SU-DHL-6 (cell line): ENCODE results near the gene DGLUCY.
"Not testable (repeated sequence)": the region's sequence is repeated elsewhere in the genome, so short reads cannot be mapped to it uniquely, and the experiment has no call there.

Source experiments
- CTCF ChIP-seq: fragments of 200-600 bp; sonication (generic); IDR thresholded peaks from one replicate; pipeline ENCODE4 v1.5.1; 2017; ENCODE audit warnings: antibody characterized with exemption, mild to moderate bottlenecking, low read length, moderate library complexity; ENCODE audit not compliant: insufficient read depth, poor library complexity, severe bottlenecking
- EZH2phosphoT487 ChIP-seq: fragments of 200-600 bp; sonication (generic), shearing (Covaris generic); conservative IDR thresholded peaks from 2 replicates; pipeline ENCODE4 v1.6.1; 2018; ENCODE audit warnings: mild to moderate bottlenecking, antibody characterized with exemption, low read length, moderate library complexity, mixed read lengths

- not testable (repeated sequence) for TF ChIP-seq CTCF, EZH2phosphoT487
Observed at GRCh38 chr14:91226360-91226759, 112.5 kb downstream of the DGLUCY start.
